HG03103 (cell line): ENCODE measurements around the gene LY6G6D.

Experiments used
- ATAC-seq: cut with Tn5 transposase; IDR thresholded peaks from one replicate; pipeline ENCODE4 v1.9.1; 2021; ENCODE audit warnings: low read depth; ENCODE audit not compliant: unreplicated experiment

LY6G6D gene, protein sequence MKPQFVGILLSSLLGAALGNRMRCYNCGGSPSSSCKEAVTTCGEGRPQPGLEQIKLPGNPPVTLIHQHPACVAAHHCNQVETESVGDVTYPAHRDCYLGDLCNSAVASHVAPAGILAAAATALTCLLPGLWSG

DNA sequence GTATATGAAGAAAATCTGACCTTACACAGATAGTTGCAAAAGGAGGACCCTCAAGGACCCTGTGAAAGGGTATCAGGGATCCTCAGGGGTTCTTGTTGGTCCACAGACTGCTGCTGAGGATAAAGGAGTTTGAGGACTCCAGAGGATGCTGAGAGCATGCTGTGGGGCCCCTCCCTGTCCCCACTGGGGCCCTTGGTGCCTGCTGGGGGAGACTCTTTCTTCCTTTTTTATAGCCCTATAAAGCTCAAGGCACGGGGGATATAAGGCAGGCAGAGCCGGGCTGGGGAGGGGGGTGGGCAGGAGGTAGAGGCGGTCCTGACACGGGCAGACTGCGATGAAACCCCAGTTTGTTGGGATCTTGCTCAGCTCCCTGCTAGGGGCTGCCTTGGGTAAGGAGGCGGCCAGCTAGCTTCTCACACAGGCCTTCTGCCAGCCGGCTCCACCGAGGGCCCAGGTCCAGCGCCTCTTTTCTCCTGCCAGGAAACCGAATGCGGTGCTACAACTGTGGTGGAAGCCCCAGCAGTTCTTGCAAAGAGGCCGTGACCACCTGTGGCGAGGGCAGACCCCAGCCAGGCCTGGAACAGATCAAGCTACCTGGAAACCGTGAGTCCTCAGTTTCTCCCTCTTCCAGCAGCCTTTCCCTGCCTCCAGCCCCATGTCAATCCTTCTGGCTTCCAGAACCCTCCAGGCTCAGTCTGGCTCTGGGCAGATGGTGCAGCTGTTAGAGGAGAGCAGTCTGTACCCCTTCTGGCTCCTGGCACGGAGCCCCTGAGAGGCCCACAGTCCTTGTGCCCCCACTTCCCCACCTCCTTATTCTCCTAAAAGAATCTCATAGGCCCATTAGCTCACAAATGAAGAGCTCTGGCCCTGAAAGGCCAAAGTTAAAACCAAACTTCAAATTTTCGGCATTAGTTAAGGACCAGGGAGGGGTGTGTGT, at the start of gene LY6G6D:
Gene LY6G6D, plus strand, starts transcription at position 327 of the 937 bp plus-strand sequence. Its CDS starts 8 bp downstream, at position 335.
- ATAC-seq = no peak

DNA sequence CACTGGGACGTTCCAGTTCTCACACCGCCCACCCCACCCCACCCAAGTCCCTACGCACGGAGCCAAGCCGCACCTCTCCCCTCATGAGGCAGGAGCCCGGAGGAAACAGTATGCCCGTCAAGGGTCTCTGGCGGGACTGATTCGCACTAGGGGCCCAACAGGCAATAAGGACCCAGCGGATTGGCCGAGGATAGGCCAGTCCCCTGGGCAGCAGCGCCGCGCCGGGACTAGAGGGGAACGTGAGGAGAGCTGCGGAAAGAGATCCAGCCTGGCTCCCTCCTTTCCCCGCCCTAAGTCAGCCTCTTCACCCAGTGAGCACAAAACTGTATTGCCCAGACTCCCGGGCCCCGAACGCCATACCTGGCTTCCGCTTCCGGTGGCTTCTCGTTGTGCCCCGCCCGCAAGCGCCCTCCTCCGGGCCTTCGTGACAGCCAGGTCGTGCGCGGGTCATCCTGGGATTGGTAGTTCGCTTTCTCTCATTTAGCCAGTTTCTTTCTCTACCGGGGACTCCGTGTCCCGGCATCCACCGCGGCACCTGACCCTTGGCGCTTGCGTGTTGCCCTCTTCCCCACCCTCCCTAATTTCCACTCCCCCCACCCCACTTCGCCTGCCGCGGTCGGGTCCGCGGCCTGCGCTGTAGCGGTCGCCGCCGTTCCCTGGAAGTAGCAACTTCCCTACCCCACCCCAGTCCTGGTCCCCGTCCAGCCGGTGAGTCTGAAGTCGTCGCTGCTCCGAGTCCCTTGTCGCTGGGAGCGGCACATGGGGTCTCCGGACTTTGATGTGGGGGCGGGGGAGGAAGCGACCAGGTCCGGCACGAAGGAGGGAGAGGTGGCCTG, 49.4 kb upstream of the LY6G6D start, which contains the start of gene CSNK2B:
Gene CSNK2B, plus strand, starts transcription at position 580 of the 836 bp plus-strand sequence. CDS start 752 bp downstream, outside the sequence.
- ATAC-seq = peak; percentile 68

DNA sequence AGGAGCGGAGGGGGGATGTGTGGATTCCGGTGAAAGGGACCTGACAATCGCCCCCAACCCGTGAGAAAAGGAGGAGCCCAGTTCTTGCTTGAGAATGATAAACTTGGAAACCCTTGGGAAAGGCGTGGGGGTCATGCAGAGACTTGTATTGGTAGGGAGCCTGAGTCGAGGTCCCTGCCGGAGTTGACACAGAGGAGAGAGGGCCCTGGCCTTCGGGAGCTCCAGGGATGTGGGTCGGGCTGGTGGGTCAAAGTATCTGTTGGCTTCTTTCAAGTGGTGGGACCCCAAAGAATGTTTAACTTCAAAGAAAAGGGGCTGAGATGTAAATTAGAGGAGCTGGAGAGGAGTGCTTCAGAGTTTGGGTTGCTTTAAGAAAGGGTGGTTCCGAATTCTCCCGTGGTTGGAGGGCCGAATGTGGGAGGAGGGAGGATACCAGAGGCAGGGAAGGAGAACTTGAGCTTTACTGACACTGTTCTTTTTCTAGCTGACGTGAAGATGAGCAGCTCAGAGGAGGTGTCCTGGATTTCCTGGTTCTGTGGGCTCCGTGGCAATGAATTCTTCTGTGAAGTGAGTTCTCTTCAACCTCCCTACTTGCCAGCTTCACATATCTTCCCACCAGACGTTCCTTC, 48.7 kb upstream of the LY6G6D start:
- no peak for ATAC-seq

DNA sequence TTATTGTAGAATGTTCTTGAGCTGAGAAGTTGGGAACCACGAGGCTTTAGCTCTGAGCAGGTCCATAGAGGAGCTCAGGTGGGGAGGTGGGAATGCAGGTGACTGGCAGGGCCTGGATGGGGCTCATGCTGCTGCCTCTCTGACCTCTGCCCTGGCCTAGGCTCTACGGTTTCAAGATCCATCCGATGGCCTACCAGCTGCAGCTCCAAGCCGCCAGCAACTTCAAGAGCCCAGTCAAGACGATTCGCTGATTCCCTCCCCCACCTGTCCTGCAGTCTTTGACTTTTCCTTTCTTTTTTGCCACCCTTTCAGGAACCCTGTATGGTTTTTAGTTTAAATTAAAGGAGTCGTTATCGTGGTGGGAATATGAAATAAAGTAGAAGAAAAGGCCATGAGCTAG, 45.5 kb upstream of the LY6G6D start, which contains the start of gene LY6G5B:
Gene LY6G5B, plus strand, starts transcription at position 301 of the 400 bp plus-strand sequence. CDS start 975 bp downstream, outside the sequence.
- ATAC-seq = no peak

DNA sequence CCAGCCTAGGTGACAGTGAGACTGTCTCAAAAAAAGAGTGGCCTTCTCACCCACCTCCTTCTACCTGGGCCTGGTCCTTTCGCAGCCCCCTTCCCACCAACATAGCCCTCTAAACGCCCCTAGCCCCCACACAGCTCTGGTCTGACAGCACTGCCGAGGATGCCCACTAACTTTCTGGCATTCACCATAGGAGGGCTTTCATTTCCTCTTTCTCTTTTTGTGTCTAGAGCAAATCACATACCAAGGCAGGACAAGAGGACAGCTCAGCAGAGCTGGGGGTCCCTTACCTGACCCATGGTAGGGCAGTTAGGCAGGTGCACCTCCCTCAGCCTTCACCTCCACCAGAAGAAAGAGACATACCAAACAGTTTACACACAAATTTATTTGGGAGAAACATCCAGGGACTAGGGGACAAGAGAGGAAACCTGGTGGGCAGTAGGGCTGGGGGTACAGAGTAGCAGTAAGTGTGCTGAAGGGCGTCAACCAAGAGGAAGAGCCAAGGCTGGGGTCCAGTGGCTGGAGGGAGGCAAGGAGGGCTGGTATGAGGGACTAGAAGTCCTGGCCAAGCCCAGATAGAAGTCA, 38.7 kb upstream of the LY6G6D start:
- no peak for ATAC-seq

DNA sequence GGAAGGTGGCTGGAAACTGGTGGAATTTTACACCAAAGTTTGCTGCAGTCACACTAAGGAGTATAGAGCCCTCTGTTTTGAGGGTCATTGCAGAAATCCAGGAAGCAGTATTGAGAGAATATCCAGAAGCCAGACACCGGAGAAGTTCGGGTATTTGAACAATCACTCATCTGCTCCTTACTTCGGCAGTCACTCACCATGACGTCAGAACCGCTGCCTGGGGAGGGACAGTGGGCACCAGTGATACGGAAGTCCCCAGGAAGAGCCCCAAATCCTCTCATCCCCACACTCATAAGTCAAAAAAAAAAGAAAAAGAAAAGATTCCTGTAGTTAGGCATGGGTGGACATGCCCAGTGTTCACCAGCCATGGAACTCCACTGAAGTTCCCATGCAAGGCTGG, 38.2 kb upstream of the LY6G6D start:
- ATAC-seq = no peak

DNA sequence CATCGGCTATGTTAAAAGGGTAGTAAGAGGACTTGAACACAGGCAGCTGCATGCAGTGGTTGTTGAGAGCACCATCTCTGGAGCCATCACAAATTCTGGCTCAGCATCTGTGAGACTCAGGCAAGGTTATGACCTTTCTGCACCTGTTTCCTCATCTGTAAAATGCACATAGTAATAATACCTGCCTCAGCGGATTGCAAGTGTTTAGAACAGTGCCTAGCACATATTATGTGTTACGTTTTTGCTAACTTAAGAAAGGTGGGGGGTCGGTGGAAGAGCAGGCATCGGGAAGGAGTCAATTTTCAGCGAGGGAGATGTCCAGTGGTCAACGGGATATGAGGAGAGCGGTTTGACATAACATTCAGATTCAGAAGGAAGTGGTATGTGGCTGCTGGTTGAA, 37.2 kb upstream of the LY6G6D start:
- ATAC-seq = no peak

DNA sequence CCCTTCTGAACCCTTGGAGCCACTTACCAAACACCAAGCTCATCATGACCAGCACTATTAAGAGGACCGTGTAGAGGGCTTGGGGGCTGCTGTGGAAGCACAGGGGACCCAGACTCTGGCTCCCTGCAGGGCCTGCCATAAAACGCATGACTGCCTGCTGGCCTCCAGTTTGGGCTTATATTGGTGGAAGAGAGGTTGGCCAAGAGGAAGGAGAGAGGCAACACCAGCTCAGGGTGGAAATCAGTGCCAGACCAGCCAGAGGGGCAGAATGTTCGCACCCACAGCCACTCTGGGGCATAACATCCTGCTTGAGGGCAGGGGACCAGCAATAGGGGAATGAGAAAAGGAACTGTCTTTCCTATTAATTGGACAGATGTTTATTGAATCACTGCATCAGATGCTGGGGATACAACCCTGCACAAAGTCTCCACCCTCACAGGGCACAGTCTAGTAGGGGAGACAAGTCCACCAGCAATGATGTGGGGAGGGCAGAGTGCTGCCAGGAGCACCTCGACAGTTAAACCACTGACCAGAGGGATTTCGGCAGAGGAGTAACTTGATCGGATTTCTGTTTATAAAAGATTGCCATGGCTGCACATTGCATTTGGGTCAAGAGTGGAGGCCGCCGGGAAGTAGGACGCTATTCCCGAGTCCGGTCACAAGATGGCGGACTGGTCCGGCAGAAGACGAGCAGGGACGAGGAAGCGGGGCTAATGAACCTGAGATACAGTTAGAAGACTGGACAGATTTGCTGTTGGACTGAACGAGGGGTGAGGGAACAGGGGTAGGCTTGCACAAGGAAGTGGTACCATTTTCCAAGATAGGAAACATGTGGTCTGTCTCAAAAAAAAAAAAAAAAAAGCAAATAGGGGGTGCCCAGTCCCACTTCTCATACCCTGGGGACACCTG, 34.7 kb upstream of the LY6G6D start, which contains the start of gene LY6G5C:
Gene LY6G5C, minus strand, starts transcription at position 842 of the 909 bp plus-strand sequence. Its CDS starts 694 bp downstream, at position 148.
- no peak for ATAC-seq

DNA sequence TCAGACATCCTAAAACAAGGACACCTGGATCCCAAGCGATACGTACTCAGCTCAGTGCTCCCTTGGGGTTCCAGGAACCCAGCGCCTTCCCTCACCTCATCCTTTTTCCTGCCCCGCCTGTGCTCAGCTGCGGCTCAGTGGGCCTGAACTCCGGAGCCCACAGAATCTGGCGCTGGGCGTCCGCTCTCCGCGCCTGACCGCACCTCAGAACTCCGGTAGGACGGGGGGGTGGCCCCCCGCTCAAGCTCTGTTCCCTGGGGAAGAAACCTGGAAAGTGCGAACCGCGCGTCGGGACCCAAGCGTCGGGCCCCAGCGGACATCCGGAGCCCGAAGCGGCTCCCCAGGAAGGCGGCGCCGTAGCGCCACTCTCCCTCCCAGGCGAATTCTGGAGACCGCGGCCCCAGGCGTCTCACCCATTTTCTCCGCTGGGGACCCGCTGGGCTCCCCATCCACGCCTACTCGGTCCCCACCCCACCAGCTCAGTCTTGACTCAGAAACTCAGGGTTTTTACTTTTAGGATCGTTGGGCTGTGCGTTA, 33.9 kb upstream of the LY6G6D start:
- ATAC-seq = no peak

DNA sequence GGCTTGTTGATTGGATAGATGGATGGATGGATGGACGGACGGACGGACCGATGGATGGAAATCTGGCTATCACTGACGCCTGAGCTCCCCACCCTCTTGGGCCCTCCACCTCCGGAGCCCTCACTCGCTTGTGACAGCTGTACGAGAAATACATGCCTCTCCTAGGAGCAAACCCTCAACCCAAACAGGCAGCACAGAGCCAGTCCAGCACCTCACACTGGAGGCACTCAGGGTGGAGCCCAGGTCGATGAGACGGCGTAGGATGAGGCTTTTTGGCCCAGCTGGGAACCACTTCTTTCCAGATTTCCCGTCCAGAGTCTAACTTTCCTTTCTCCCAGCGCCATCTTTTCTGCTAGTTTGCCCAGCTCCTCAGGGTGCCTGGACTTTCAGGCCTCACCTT, 31.6 kb upstream of the LY6G6D start:
- no peak for ATAC-seq

DNA sequence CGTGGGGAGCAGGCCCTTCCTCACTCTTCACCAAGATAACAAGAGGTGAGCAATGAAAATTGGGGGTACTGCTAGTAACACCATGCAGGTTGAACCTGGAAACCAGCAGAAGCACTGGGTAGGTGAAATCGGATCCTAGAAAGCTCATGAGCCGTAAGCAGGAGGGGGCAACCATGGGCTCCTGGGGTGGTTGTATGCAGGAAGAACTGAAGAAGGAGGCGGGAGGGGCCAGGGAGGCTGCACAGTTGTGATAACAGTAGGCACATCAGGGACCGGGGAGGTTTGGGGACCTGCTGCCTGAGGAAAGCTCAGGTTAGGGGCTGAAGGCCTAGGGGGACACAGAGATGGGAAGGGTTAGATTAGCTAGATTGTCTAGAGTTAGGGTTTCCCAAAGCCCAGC, 28.7 kb upstream of the LY6G6D start:
- no peak for ATAC-seq

DNA sequence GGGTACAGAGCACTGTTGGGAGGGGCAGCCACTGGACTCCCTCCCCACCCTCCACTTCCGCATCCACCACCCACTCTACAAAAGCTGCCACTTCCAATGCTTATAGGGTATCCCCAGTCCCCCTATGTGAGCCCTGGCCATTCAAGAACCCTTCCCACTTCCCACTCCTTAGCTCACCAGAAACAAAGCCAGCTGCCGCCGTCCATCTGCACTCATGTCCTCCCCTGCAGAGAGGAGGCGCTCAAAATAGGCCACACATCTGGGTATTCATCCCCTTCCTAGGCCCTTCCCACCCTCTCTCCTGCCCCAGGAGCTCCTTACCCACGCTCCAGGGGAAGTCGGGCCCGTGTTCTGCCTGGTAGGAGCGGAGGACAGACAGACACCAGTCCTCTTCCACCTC, 27.8 kb upstream of the LY6G6D start:
- no peak for ATAC-seq

DNA sequence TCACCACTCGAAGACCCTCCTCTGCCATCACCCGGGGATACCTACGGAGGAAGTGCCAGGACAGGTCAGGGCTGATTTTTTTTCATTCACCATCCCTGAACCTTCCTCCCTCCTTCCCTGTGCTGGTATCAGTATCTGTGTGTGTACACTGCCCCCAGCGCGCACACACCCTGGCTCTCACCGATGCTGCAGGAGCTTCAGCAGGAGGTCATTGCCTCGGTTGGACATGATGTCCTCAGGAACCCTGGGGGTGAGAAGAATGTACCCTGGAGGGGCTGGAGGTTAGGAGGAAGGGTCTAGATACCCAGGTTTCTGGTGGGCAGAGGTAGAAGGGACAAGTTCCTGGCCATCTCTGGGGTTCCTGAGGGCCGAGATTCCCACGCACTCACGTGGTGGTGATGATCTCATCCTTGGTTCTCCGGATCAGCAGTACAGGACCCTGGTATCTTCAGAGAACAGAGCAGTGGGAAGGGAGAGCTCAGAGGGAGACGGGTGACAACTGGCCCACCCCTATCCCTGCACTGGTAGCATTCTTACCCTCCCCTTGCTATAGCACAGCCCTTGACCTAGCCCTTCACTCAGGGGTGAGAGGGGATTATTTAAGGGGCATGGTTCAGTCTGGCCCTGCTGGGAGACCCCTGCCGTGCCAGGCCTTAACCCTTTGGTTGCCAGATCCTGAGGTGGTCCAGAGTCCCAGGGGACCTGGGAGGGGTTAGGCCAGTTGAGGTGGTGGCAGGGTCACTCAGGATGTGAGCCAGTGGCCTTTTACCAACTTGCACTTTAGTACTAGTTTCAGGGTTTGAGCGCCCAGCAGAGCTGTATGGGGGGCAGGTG, 27.1 kb upstream of the LY6G6D start:
- no peak for ATAC-seq

DNA sequence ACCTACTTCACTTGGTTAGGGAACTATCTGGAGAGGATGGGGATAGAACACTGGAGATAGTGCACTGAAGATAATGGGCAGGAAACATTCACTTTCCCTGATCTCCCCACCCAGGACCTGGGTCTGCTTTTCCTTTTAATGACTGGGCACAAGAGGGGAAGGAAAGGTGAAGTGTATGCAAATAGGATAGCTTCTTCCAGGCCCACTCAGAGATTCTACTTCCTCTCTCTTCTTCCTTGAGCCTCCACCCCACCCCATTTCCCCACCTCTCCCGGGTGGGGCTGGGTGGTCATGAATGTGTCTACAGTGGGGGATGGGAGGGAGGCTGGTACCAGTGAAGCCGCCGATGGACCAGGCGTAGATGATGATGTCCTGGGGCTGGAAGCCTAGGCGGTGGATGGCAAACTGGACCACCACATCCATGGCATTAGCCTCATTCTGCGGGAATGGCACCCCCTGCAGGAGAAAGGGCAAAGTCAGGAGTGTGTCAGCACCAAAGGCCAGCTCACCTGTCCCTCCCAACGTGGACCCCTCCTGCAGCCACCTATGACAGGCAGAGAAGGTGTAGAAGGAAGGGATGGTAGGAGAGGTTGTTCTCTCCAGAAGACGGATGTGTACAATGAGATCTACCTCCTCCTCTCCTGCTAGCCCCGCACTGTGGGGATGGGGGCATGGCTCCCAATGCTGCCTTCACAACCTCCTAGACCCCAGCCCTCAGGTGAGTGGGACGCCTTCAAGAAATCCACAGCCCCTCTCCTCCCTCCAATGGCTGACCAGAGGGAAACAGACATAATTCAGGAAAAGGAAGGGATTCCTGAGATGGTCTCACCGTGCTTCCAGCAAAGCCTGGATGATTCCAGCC, 25.7 kb upstream of the LY6G6D start:
- no peak for ATAC-seq

DNA sequence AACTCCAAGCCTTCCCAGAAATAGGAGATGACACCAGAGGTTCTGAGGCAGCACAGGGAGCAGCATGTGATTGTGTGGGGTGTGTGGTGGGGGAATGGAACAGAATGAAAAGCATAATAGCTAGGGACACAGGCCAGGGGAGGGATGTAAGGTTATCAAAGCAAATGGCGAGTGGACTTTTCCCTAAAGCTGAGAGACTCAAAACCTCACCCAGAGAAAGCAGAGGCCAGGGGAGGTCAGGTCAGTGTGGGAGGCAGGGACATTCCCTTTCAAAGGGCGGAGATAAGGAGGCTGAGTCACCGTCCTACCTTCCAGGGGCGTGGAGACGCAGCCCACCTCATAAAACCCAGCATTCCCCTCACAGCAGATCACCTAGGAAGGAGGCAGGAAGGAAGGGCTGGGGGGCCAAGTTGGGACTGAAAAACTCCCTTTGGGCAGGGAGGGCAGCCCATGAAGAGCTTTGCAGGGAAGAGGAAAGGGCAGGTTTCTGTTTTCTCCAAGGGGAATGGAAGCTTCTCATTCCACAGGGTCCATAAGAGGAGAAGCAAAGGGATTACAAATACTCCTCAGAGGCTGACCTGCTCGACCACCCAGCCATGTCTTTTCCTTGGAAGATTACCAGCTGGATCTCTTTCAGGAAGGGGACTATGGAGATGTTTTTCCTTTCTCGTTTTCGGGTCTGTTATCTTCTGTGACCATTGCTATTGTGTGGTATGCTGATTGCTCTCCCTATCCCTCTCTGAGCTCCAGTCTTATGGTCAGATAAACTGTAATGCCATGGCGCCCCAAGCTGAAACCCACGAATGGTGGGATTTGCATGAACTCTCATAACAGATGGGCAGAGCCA, 24.7 kb upstream of the LY6G6D start:
- ATAC-seq = no peak

DNA sequence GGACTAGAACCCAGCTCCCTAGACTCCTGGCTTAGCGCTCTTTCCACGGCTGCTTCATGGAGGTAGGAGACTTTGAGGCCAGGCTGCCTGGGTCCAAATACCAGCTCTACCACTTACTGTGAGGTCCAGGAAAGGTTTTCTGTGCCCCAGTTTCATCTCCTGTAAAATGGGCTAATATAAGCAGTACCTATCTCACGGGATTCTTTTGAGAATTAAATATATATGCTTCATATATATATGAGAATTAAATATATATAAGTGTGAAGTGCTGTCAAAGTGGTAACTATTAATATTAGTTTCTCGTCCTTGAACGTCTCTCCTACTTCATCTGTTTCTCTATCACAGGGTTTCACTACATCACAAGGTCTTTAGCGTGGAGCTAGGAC, 24.1 kb upstream of the LY6G6D start:
- no peak for ATAC-seq
